SHP77 (cell line): ENCODE results near the gene GPX4.

Experiments
- DNase-seq, 2 experiments: peaks; one replicate each; lab custom pipeline; 2025; lab: John Stamatoyannopoulos, UW

The GPX4 gene

GRCh38 chr19:1068009-1069001 is 35.5 kb upstream of the GPX4 start:
- DNase-seq, result no peak

- DNase-seq, result no peak
These were observed 34.6 kb upstream of the GPX4 start for GRCh38 chr19:1069009-1069779.

- no peak for DNase-seq
These were observed 33.2 kb upstream of the GPX4 start for GRCh38 chr19:1070576-1070930.

- no peak for DNase-seq
These were observed 32.6 kb upstream of the GPX4 start for GRCh38 chr19:1070931-1071791.

- no peak for DNase-seq
These were observed 31.3 kb upstream of the GPX4 start for GRCh38 chr19:1072371-1073015.

- no peak for DNase-seq
These were observed 30.5 kb upstream of the GPX4 start for GRCh38 chr19:1073063-1073955.

GRCh38 chr19:1073956-1074517 is 29.8 kb upstream of the GPX4 start:
- DNase-seq, result no peak

- DNase-seq, result peak; percentile 75 to 88
These were observed 29.1 kb upstream of the GPX4 start for GRCh38 chr19:1074544-1075283.

GRCh38 chr19:1076046-1076386 is 27.8 kb upstream of the GPX4 start:
- DNase-seq, result no peak

GRCh38 chr19:1076951-1077350 is 26.8 kb upstream of the GPX4 start:
- DNase-seq, result no peak

GRCh38 chr19:1079566-1080111 is 24.2 kb upstream of the GPX4 start:
- DNase-seq, result no peak

- DNase-seq, result no peak
These were observed 23.2 kb upstream of the GPX4 start for GRCh38 chr19:1080360-1081161.

GRCh38 chr19:1081301-1082164 is 22.3 kb upstream of the GPX4 start:
- no peak for DNase-seq

GRCh38 chr19:1082165-1082927 is 21.4 kb upstream of the GPX4 start:
- peak; percentile 78 to 82 for DNase-seq

GRCh38 chr19:1082928-1083816 is 20.6 kb upstream of the GPX4 start:
- no peak for DNase-seq
